Stimulated activated CD4-positive, alpha-beta T cell treated with anti-CD3 and anti-CD28 coated beads, Interleukin-4, amount 100 ng/mL, for 24 hours (primary cell): ENCODE data around the gene HPCA.

Source experiments
- DNase-seq: peaks from one replicate; pipeline ENCODE4 v3.0.0-alpha.2; 2020

HPCA gene

DNA sequence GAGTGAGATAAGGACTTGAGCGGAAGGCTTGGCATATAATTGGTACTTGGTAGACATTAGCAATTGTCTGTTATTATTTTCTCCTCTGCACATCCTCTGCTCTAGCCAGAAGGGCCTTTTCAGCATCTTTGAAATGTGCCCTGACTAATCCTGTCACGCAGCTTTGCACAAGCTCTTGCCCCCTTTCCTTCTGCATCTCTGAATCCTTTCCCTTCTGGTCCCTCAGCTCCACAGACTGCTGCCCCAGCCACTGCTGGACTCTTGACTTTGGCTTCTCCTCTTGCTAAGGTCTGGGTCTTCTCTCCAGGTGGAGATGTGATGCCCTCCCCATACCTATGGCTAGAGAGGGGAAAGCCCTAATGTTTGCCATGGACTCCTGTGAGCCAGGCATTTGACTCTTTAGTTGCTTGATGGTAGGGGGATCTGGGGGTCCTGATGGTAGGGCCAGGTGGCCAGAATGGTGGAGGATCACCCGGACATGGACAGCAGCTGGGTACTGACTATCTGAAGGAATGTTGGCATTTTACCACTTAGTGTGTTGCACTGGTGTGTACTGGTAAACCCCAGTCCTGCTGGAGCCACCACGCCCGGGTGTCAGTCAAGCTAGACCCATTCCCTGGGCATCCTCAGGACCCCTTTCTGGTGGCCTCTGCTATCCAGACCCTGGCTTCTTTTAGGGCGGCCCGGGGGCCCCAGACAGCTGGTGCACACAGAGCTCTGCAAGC lies 4.4 kb downstream of the HPCA start:
- DNase-seq: no peak

DNA sequence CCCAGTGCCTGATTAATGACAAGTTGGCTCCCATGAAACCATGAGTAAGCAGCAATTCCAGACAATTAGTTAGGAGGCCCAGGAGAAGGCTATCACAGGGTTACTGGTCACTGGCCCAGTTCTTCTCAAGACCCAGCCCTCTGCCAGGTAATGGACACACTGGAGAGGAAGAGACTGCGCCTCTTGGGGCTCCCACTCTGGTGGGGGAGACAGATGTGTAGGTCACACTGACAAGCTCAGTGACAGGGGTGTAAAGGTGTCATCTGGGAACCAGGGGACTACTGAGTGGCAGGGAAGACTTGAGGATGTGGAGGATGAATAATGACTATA lies 4.9 kb downstream of the HPCA start:
- no peak for DNase-seq

DNA sequence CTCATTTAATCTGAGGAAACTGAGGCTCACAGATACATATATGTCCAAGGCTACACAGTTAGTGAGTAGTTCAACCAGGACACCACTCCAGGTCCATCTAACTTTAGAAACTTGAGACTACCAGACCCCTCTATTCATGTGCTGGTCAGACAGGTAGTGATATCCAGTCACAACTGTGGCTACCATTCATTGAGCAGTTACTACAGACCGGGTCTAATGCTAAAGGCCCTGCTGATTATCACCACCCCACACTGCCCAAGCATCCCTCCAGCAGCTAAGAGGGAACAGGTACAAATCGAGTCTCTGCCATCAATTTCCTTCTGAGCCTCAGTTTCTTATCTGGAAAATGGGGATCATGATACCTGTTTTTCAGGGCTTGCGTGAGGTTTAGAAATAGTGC lies 5.3 kb downstream of the HPCA start:
- DNase-seq: no peak

- peak; percentile 25 for DNase-seq
Observed at GRCh38 chr1:32892368-32893197, 6.3 kb downstream of the HPCA start.

GRCh38 chr1:32893198-32894018 lies 7.1 kb downstream of the HPCA start:
- no peak for DNase-seq

GRCh38 chr1:32894019-32894600 lies 7.8 kb downstream of the HPCA start:
- no peak for DNase-seq

- no peak for DNase-seq
Observed at GRCh38 chr1:32894681-32895080, 8.4 kb downstream of the HPCA start.

DNA sequence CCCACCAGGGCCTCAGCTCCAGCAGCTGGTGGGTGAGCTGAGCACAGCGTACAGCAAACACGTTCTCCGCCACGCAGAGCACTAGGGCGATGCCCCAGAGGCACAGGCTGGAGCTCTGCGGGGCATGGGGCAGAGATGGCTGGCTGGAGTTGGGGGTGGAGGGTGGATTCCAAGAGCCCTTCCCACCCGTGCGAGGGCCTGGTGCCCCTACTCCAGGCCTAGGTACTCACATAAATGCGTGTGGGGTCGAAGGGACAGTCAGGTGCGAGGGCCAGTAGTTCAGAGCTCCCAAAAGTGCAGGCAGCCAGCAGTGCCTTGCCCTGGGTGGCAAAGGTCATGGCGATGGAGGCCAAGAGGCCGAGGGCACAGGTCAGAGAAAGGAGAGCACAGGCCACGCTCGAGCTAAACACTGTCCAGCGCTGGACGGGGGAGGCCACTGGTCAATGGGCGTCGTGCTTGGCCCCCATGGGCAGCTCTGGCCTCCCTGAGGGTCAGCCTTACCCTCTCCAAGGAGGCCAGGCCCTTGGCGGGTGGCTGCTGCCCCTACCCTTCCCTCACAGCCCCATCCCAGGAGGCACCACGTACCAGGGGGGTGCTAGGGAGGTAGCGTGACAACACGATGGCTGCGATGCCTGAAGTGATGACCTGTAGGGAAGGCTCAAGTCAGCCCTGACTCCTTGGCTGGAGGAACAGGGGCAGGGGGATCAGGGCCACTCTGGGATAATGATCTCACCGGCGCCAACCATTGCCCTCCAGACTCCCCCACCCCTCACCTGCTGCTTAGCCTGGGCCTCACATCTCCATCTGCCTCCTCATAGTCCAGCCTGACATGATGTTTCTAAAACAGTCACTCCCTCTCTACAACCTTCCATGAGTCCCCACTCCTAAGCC lies 9.3 kb downstream of the HPCA start:
- no peak for DNase-seq

DNA sequence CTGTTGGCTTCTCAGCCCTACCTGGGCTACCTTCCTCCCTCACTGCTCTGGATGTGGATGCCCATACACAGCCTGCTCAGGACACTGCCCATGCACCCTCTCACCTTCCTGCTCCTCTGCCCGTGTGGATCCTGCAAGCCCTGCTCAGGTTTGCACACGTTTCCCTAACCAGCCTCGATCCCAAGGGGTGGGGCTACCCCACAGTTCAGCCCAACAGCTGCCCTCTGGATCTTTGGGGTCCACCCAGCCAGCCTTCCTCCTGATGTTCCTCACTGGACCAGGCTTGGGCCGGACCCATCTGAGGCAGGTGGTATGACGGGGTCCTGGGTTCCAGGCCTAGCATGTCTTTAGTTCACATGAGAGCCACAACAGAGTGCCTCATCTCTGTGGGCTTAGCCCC lies 10.2 kb downstream of the HPCA start:
- DNase-seq: no peak

- DNase-seq: no peak
Observed at GRCh38 chr1:32897082-32898049, 11.1 kb downstream of the HPCA start.

DNA sequence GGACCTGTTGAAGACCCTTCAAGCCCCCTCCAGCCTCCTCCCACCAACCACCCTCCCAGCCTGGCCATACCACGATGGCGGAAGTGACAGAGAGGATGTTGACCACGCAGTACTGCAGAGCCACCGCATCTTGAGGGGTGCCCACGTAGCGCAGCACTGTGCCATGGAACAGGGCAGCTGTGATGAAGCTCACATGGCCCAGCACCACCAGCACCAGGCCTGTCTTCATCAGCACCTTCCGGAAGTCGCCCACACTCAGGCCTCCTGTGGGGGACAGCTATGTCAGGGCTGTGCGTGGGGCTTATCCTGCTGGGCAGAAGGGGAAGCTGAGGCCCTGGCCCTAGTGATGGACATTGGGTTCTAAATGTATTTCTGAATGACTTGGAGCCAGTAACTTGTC lies 11.8 kb downstream of the HPCA start:
- DNase-seq: no peak

GRCh38 chr1:32898958-32899357 lies 12.7 kb downstream of the HPCA start:
- DNase-seq: no peak

DNA sequence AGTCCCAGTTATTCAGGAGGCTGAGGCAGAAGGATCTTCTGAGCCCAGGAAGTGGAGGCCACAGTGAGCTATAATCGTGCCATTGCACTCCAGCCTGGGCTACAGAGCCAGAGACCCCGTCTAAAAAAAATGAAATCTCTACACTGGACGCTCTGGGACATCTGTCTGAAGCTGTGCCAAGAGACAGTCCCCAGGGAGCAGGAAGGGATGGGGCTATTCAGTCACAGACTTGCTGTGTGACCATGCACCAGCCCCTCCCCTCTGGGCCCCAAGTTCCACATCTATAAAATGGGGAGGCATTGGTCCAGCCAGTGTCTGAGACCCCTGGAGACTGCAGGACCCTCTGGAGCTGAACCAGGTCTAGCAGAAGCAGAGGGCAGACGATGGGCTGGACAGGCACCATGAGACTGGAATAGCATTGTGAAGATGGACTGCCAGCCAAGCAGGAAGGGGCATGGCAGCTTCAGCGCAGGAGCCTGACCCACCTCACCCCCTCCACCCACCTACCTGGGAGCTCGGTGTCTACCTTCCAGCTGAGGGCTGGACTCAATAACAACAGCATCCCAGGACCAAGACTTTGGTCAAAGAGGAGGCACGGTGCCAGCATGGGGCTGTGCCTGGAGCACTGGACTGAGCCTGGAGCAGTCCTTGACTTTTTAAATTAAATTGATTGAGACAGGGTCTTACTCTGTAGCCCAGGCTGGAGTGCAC lies 13.4 kb downstream of the HPCA start:
- DNase-seq: no peak

DNA sequence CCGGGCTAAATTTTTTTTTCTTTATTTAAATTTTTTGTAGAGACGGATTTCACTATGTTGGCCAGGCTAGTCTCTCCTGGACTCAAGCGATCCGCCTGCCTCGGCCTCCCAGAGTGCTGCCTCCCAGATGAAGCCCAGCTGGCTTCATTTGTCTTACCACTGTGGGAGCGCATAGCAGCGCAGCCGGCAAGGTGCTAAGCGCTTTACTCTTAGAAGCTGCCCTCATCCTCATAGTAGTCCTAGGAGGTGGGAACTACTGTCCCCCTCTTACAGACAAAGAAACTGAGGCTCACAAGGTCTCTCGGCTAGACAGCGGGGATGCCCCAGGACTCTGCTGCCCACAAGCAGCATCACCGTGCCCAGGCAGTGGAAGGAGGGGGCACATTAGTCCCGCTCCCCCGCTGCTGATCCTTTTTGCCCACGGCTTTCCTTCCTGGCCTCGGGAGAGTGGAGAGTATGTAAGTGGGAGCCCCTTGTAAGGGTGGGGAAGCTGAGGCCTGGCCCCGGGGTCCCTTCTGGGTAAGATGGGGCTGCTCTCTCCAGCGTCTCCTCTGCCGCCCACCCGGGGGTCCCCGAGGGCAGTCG lies 14.2 kb downstream of the HPCA start:
- DNase-seq: no peak

DNA sequence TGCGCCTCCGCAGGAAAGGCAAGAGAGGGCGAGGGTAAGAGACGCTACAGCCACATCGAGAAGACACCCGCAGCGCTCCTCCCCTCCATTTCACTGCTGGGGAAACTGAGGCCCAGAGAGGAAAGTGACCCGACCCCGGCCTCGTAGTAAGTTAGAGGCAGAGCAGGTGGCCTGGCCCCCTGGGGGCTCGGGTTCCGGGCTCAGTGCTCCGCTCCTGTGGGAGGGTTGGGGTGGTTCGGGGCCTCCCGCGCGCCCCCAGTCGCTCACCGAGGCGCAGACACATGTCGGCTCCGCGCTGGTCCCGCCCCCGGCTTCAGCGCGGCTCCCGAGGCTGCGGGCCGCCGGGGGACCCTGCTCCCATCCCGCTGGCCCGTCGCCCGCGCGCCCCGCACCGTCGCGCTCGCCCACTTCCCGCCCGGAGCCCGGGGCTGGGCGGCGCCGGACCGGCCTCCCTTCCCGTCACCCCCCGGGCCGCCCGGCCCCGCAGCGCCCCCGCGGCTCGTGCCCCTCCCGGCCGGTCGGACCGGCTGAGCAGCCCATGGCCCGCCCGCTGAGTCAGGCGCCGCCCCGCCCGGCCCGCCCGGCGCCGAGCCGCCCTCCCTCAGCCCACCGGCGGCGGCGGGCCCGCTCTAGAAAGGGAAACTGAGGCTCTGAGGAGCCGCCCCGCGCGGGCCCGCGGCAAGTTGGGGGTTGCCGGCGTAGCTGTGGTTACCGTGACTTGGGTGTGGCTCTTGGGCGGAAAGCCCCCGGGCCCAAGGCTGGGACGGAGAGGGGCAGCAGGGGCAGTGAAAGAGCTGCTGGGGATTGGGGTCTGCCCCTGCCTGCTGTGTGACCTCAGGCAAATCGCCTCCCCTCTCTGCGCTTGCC lies 14.9 kb downstream of the HPCA start, which contains the start of gene TMEM54:
TSS of gene TMEM54 (minus strand) at position 434 of the 867 bp plus-strand sequence. CDS start at position 283, 151 bp downstream.
- no peak for DNase-seq

DNA sequence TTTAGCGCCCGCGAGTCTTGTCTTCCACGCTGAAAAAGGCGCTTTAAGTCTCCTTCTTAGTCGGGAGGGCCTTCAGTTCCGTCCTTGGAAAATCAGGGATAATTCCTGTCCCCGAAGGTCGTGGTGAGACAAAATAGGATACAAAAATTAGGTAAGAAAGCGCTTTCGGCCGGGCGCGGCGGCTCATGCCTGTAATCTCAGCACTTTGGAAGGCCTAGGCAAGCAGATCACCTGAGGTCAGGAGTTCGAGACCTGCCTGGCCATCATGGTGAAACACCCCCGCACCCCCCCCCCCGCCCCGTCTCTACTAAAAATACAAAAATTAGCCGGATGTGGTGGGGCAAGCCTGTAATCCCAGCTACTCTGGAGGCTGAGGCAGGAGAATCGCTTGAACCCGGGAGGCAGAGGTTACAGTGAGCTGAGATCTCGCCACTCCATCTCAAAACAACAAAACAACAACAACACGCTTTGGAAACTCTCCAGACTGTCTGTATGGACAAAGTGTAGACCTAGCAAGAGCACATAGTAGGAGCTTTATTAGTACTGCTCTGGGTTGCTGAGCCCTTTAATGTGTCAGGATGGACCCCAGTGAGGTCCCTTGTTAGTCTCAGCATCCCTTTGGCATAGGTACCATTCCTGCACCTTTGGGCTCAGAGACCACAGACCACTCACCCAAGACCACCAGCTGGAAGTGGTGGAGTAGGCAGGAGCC lies 15.7 kb downstream of the HPCA start:
- DNase-seq: no peak

- no peak for DNase-seq
Observed at GRCh38 chr1:32902535-32902920, 16.2 kb downstream of the HPCA start.
